Suprapubic skin (tissue), 3 donors: ENCODE results near the gene FRAT2.
"Not testable (repeated sequence)": the region's sequence is repeated elsewhere in the genome, so short reads cannot be mapped to it uniquely, and the experiment has no call there.

ENCODE experiments used
- CTCF ChIP-seq, 2 donors: fragments of 200-600 bp in 1 of 2; fragments of 450-650 bp in 1 of 2; sonication (generic) in 1 of 2; IDR thresholded peaks; one replicate each; pipeline ENCODE4 v1.5.1; 2016 to 2019; ENCODE audit warnings: antibody characterized with exemption in 2 of 2, mild to moderate bottlenecking in 1 of 2, moderate library complexity in 1 of 2
- EP300 ChIP-seq: sonication (generic); formaldehyde crosslinking; IDR thresholded peaks from one replicate; pipeline ENCODE4 v1.6.1; 2017; ENCODE audit warnings: antibody characterized with exemption

DNA sequence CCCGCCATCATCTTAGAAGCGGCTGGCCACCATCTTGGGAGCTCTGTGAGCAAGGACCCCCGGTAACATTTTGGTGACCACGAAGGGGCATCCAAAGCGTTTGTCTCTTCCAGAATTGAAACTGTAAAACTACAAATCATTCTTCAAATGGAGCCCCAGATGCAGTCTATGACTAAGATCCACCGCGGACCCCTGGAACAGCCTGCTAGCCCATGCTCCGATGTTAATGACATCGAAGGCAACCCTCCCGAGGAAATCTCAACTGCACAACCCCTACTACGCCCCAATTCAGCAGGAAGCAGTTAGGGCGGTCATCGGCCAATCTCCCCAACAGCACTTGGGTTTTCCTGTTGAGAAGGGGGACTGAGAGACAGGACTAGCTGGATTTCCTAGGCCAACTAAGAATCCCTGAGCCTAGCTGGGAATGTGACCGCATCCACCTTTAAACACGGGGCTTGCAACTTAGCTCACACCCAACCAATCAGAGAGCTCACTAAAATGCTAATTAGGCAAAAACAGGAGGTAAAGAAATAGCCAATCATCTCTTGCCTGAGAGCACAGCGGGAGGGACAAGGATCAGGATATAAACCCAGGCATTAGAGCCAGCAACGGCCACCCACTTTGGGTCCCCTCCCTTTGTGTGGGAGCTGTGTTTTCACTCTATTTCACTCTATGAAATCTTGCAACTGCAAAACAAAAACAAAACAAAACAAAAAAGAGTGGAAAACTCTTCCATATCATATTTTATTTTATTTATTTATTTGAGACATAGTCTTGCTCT lies 43.8 kb downstream of the FRAT2 start:
- not testable (repeated sequence) for TF ChIP-seq CTCF (IDR thresholded peaks at IDR 0.05); EP300
